CD4-positive, CD25-positive, alpha-beta regulatory T cell (primary cell): ENCODE data around the gene CCDC39. TPM values are rescaled to one million over a fixed set of nuclear protein-coding genes. Genes with fewer than 3 reads are reported as not detected.
"Not testable (repeated sequence)": the region's sequence is repeated elsewhere in the genome, so short reads cannot be mapped to it uniquely, and the experiment has no call there.

ENCODE experiments used
- ATAC-seq, 2 donors: fragments of 150-1000 bp; cut with Tn5 transposase; one replicate each; pipeline ENCODE4 v1.10.0; 2021; ENCODE audit warnings: low read depth in 2 of 2, moderate number of reproducible peaks in 2 of 2, moderate library complexity in 1 of 2
- DNase-seq, 3 donors: peaks; one replicate each; pipeline versions ENCODE4 v3.0.0 to v3.0.0-alpha.2; 2012 to 2022; ENCODE audit warnings: mixed read lengths in 1 of 3
- H3K27ac ChIP-seq: one replicate; pipeline ENCODE4 v1.7.0; 2013; ENCODE audit warnings: mild to moderate bottlenecking, low read length; ENCODE audit not compliant: insufficient read depth, poor library complexity, severe bottlenecking
- H3K27me3 ChIP-seq: one replicate; pipeline ENCODE4 v1.7.0; 2013; ENCODE audit warnings: low read length; ENCODE audit not compliant: control insufficient read depth, insufficient read depth
- H3K36me3 ChIP-seq: one replicate; pipeline ENCODE4 v1.7.0; 2013; ENCODE audit warnings: mild to moderate bottlenecking, low read length, moderate library complexity; ENCODE audit not compliant: control insufficient read depth, insufficient read depth
- H3K4me1 ChIP-seq: 2 replicates; pipeline ENCODE4 v1.7.0; 2013; ENCODE audit warnings: mild to moderate bottlenecking, low read length; ENCODE audit not compliant: insufficient read depth, control insufficient read depth, poor library complexity, severe bottlenecking
- H3K4me3 ChIP-seq: one replicate; pipeline ENCODE4 v1.7.0; 2013; ENCODE audit warnings: low read depth, mild to moderate bottlenecking, low read length, moderate library complexity
- H3K9me3 ChIP-seq, 2 experiments: 1 replicate in 1 of 2; 2 replicates in 1 of 2; pipeline ENCODE4 v1.7.0; 2013; ENCODE audit warnings: low read length in 2 of 2, mild to moderate bottlenecking in 1 of 2, moderate library complexity in 1 of 2; ENCODE audit not compliant: control insufficient read depth in 2 of 2
- H3K27ac Mint-ChIP-seq, 3 donors: one replicate each; pipeline ENCODE4 v1.8.0; 2020 to 2022; ENCODE audit warnings: mild to moderate bottlenecking in 3 of 3, mixed read lengths in 3 of 3, moderate library complexity in 2 of 3
- H3K27me3 Mint-ChIP-seq: one replicate; pipeline ENCODE4 v1.8.0; 2022; ENCODE audit warnings: mild to moderate bottlenecking, mixed read lengths
- H3K36me3 Mint-ChIP-seq: one replicate; pipeline ENCODE4 v1.8.0; 2020; ENCODE audit warnings: mixed read lengths
- H3K4me1 Mint-ChIP-seq, 4 donors: one replicate each; pipeline ENCODE4 v1.8.0; 2020 to 2022; ENCODE audit warnings: mixed read lengths in 4 of 4, mild to moderate bottlenecking in 1 of 4
- H3K4me3 Mint-ChIP-seq, 4 donors: one replicate each; pipeline ENCODE4 v1.8.0; 2020 to 2022; ENCODE audit warnings: mild to moderate bottlenecking in 4 of 4, mixed read lengths in 4 of 4, moderate library complexity in 3 of 4
- H3K9me3 Mint-ChIP-seq, 7 donors: one replicate each; pipeline ENCODE4 v1.8.0; 2020 to 2022; ENCODE audit warnings: mixed read lengths in 7 of 7, mild to moderate bottlenecking in 3 of 7, moderate library complexity in 2 of 7
- polyA plus RNA-seq, 4 donors: library from polyadenylated mRNA; unstranded; fragments of 300-500 nt; fragmentation: Illumina TruSeq; gene quantifications; one replicate each; pipeline ENCODE4 v1.2.3, GENCODE V29; 2021
- total RNA-seq: library from RNA; stranded (reverse); gene quantifications from one replicate; pipeline ENCODE4 v1.2.3, GENCODE V29; 2022

Gene CCDC39
- total and polyA plus RNA-seq, 5 donors from 2014 or later = not detected

GRCh38 chr3:180601688-180602666 lies 77.3 kb downstream of the CCDC39 start, which contains the start of gene TTC14:
TSS of gene TTC14 (plus strand) at chr3:180602163. CDS start at chr3:180602262, 99 bp downstream.
- peak within 1 kb of the TSS; percentile 95 for H3K4me3 ChIP-seq
- H3K36me3 Mint-ChIP-seq = peaks cover 23% of the 10 kb centered on the region
- H3K4me1 ChIP-seq = peaks cover 21% of the 10 kb centered on the region
- H3K4me1 Mint-ChIP-seq = peaks cover 14 to 47% (median 21%) of the 10 kb centered on the region in 4 donors
- H3K27ac Mint-ChIP-seq = peak within 1 kb of the TSS; percentile 96 to 99 (median 99)
- H3K4me3 Mint-ChIP-seq = peak within 1 kb of the TSS; percentile 95 to 98 (median 97)
- ATAC-seq (peak; percentile 94 to 95), DNase-seq (peak; percentile 87 to 98 (median 94))
- H3K36me3 ChIP-seq = peaks cover 34% of the 10 kb centered on the region
- H3K27me3 Mint-ChIP-seq = peaks cover 23% of the 10 kb centered on the region
- peaks cover 0 to 9% of the 10 kb centered on the region in 2 experiments for H3K9me3 ChIP-seq
- peaks cover 7% of the 10 kb centered on the region for H3K27me3 ChIP-seq
- peaks cover 0 to 8% (median 5%) of the 10 kb centered on the region in 7 donors for H3K9me3 Mint-ChIP-seq
- H3K27ac ChIP-seq = peak within 1 kb of the TSS; percentile 93

GRCh38 chr3:180600473-180600872 lies 78.8 kb downstream of the CCDC39 start:
- ATAC-seq (no peak), DNase-seq (no peak)
- H3K36me3 ChIP-seq = peaks cover 19% of the 10 kb centered on the region
- peaks cover 0 to 8% (median 5%) of the 10 kb centered on the region in 7 donors for H3K9me3 Mint-ChIP-seq
- peaks cover 10% of the 10 kb centered on the region for H3K27me3 ChIP-seq
- H3K36me3 Mint-ChIP-seq = peaks cover 15% of the 10 kb centered on the region
- H3K27me3 Mint-ChIP-seq = peaks cover 35% of the 10 kb centered on the region
- H3K27ac ChIP-seq = no peak overlapping the region
- peak overlapping the region in 2 of 4 donors; percentile 22 to 95 for H3K4me3 Mint-ChIP-seq
- H3K27ac Mint-ChIP-seq = no peak overlapping the region
- H3K4me1 Mint-ChIP-seq = peaks cover 11 to 34% (median 18%) of the 10 kb centered on the region in 4 donors
- peaks cover 0 to 9% of the 10 kb centered on the region in 2 experiments for H3K9me3 ChIP-seq
- H3K4me1 ChIP-seq = peaks cover 21% of the 10 kb centered on the region
- H3K4me3 ChIP-seq = no peak overlapping the region

GRCh38 chr3:180595559-180595935 lies 83.7 kb downstream of the CCDC39 start:
- ATAC-seq (no peak), DNase-seq (no peak)
- Histone ChIP-seq H3K9me3 (no peaks in the 10 kb centered on the region), H3K27me3 (peaks cover 24% of the 10 kb centered on the region), H3K27ac (no peak overlapping the region), H3K4me3 (no peak overlapping the region), H3K36me3 (no peaks in the 10 kb centered on the region), H3K4me1 (no peaks in the 10 kb centered on the region)
- Mint-ChIP-seq H3K4me3 (peak overlapping the region in 1 of 4 donors; percentile 20), H3K4me1 (no peaks in the 10 kb centered on the region), H3K27ac (no peak overlapping the region), H3K27me3 (peaks cover 54% of the 10 kb centered on the region), H3K36me3 (no peaks in the 10 kb centered on the region), H3K9me3 (peaks cover 0 to 4% (median 0%) of the 10 kb centered on the region in 7 donors)

- no peaks in the 10 kb centered on the region for H3K4me1 ChIP-seq
- Mint-ChIP-seq H3K36me3 (no peaks in the 10 kb centered on the region), H3K4me3 (peak overlapping the region in 1 of 4 donors; percentile 20), H3K27me3 (peaks cover 50% of the 10 kb centered on the region), H3K4me1 (no peaks in the 10 kb centered on the region), H3K9me3 (peaks cover 0 to 4% (median 0%) of the 10 kb centered on the region in 7 donors), H3K27ac (no peak overlapping the region)
- no peak for ATAC-seq
- peak in 1 of 3 donors; percentile 23 for DNase-seq
- H3K36me3 ChIP-seq = no peaks in the 10 kb centered on the region
- H3K27ac ChIP-seq = no peak overlapping the region
- no peak overlapping the region for H3K4me3 ChIP-seq
- H3K27me3 ChIP-seq = peaks cover 24% of the 10 kb centered on the region
- H3K9me3 ChIP-seq = no peaks in the 10 kb centered on the region
Measured at GRCh38 chr3:180594631-180595558, 84.4 kb downstream of the CCDC39 start.

GRCh38 chr3:180593631-180594030 lies 85.7 kb downstream of the CCDC39 start:
- not testable (repeated sequence) for ATAC-seq, H3K36me3 Mint-ChIP-seq, H3K4me3 Mint-ChIP-seq, H3K27ac ChIP-seq, H3K4me1 Mint-ChIP-seq, H3K27ac Mint-ChIP-seq, H3K36me3 ChIP-seq, H3K9me3 ChIP-seq, DNase-seq, H3K9me3 Mint-ChIP-seq, H3K4me1 ChIP-seq, H3K4me3 ChIP-seq
- peaks cover 39% of the 10 kb centered on the region for H3K27me3 Mint-ChIP-seq
- H3K27me3 ChIP-seq = peaks cover 24% of the 10 kb centered on the region

GRCh38 chr3:180590396-180590795 lies 88.9 kb downstream of the CCDC39 start:
- Mint-ChIP-seq H3K4me3 (no peak overlapping the region), H3K4me1 (no peaks in the 10 kb centered on the region), H3K27ac (no peak overlapping the region), H3K36me3 (no peaks in the 10 kb centered on the region), H3K27me3 (peaks cover 30% of the 10 kb centered on the region), H3K9me3 (peaks cover 0 to 3% (median 0%) of the 10 kb centered on the region in 7 donors)
- Histone ChIP-seq H3K4me1 (no peaks in the 10 kb centered on the region), H3K4me3 (no peak overlapping the region), H3K27me3 (peaks cover 27% of the 10 kb centered on the region), H3K9me3 (no peaks in the 10 kb centered on the region), H3K27ac (no peak overlapping the region), H3K36me3 (no peaks in the 10 kb centered on the region)
- DNase-seq = no peak
- no peak for ATAC-seq

GRCh38 chr3:180580934-180581333 lies 98.4 kb downstream of the CCDC39 start:
- H3K27me3 Mint-ChIP-seq = peaks cover 13% of the 10 kb centered on the region
- H3K9me3 Mint-ChIP-seq = peaks cover 0 to 3% (median 0%) of the 10 kb centered on the region in 7 donors
- no peaks in the 10 kb centered on the region for H3K4me1 ChIP-seq
- H3K27ac Mint-ChIP-seq = no peak overlapping the region
- H3K27ac ChIP-seq = no peak overlapping the region
- H3K27me3 ChIP-seq = peaks cover 16% of the 10 kb centered on the region
- H3K4me3 ChIP-seq = no peak overlapping the region
- DNase-seq (no peak), ATAC-seq (no peak)
- H3K9me3 ChIP-seq = no peaks in the 10 kb centered on the region
- H3K36me3 Mint-ChIP-seq = no peaks in the 10 kb centered on the region
- no peak overlapping the region for H3K4me3 Mint-ChIP-seq
- H3K4me1 Mint-ChIP-seq = no peaks in the 10 kb centered on the region
- H3K36me3 ChIP-seq = no peaks in the 10 kb centered on the region
